Trophoblast cell (in vitro differentiated cells and primary cell): Measurements from ENCODE around the gene KDM4B.

Source experiments
- DNase-seq, 2 donors: peaks; one replicate each; pipeline ENCODE4 v3.0.0-alpha.2; 2016
- H2AFZ ChIP-seq: 2 replicates; pipeline ENCODE4 v1.6.1; 2013; ENCODE audit warnings: low read length, moderate library complexity, mild to moderate bottlenecking; ENCODE audit not compliant: insufficient read depth, poor library complexity
- H2AK5ac ChIP-seq: 2 replicates; pipeline ENCODE4 v1.6.1; 2013; ENCODE audit warnings: mild to moderate bottlenecking, low read length
- H2BK120ac ChIP-seq: 2 replicates; pipeline ENCODE4 v1.6.1; 2013; ENCODE audit warnings: low read length, mild to moderate bottlenecking, moderate library complexity; ENCODE audit not compliant: insufficient read depth, poor library complexity
- H2BK12ac ChIP-seq: 2 replicates; pipeline ENCODE4 v1.6.1; 2013; ENCODE audit warnings: mild to moderate bottlenecking, low read length, moderate library complexity
- H2BK5ac ChIP-seq: 2 replicates; pipeline ENCODE4 v1.6.1; 2013; ENCODE audit warnings: low read length, low read depth, moderate library complexity, mild to moderate bottlenecking; ENCODE audit not compliant: poor library complexity
- H3K14ac ChIP-seq: 2 replicates; pipeline ENCODE4 v1.6.1; 2013; ENCODE audit warnings: mild to moderate bottlenecking, low read length
- H3K18ac ChIP-seq: 2 replicates; pipeline ENCODE4 v1.6.1; 2013; ENCODE audit warnings: mild to moderate bottlenecking, low read length
- H3K23ac ChIP-seq: 2 replicates; pipeline ENCODE4 v1.6.1; 2013; ENCODE audit warnings: low read length
- H3K27ac ChIP-seq: 2 replicates; pipeline ENCODE4 v1.5.1; 2013; ENCODE audit warnings: low read depth, mild to moderate bottlenecking, inconsistent platforms, low read length, moderate library complexity
- H3K27me3 ChIP-seq: 2 replicates; pipeline ENCODE4 v1.6.1; 2013; ENCODE audit warnings: inconsistent platforms, mild to moderate bottlenecking, low read length, moderate library complexity; ENCODE audit not compliant: insufficient read depth
- H3K36me3 ChIP-seq, 2 experiments: 1 replicate in 1 of 2; 2 replicates in 1 of 2; pipeline ENCODE4 v1.6.1; 2013; ENCODE audit warnings: low read length in 2 of 2, mild to moderate bottlenecking in 2 of 2, moderate library complexity in 1 of 2; ENCODE audit not compliant: insufficient read depth in 2 of 2, control insufficient read depth in 1 of 2
- H3K4ac ChIP-seq: 2 replicates; pipeline ENCODE4 v1.6.1; 2013; ENCODE audit warnings: low read depth, mild to moderate bottlenecking, low read length, moderate library complexity
- H3K4me1 ChIP-seq, 2 experiments: 1 replicate in 1 of 2; 2 replicates in 1 of 2; pipeline ENCODE4 v1.6.1; 2013; ENCODE audit warnings: low read length in 2 of 2, mild to moderate bottlenecking in 2 of 2, moderate library complexity in 1 of 2; ENCODE audit not compliant: insufficient read depth in 2 of 2, control insufficient read depth in 1 of 2
- H3K4me2 ChIP-seq: 2 replicates; pipeline ENCODE4 v1.6.1; 2013; ENCODE audit warnings: inconsistent platforms, mild to moderate bottlenecking, low read length, moderate library complexity
- H3K4me3 ChIP-seq: 2 replicates; pipeline ENCODE4 v1.5.1; 2013; ENCODE audit warnings: mild to moderate bottlenecking, low read depth, low read length, inconsistent platforms
- H3K79me1 ChIP-seq: one replicate; pipeline ENCODE4 v1.6.1; 2013; ENCODE audit warnings: low read length
- H3K79me2 ChIP-seq: 2 replicates; pipeline ENCODE4 v1.6.1; 2013; ENCODE audit warnings: low read length, mild to moderate bottlenecking; ENCODE audit not compliant: control insufficient read depth, insufficient read depth, poor library complexity
- H3K9ac ChIP-seq: 2 replicates; pipeline ENCODE4 v1.6.1; 2013; ENCODE audit warnings: mild to moderate bottlenecking, low read length
- H3K9me3 ChIP-seq: 2 replicates; pipeline ENCODE4 v1.6.1; 2013; ENCODE audit warnings: low read depth, mild to moderate bottlenecking, control low read depth, inconsistent platforms, low read length; ENCODE audit not compliant: insufficient read depth
- H4K12ac ChIP-seq: 2 replicates; pipeline ENCODE4 v1.6.1; 2013; ENCODE audit warnings: low read depth, mild to moderate bottlenecking, low read length, moderate library complexity
- H4K8ac ChIP-seq: 2 replicates; pipeline ENCODE4 v1.6.1; 2013; ENCODE audit warnings: low read depth, mild to moderate bottlenecking, low read length, moderate library complexity
- H4K91ac ChIP-seq: one replicate; pipeline ENCODE4 v1.6.1; 2013; ENCODE audit warnings: low read depth, mild to moderate bottlenecking, low read length, moderate library complexity
- whole genome bisulfite sequencing: extraction: QIAGEN DNeasy Blood & Tissue Kit; methylation state at CpG from one replicate; pipeline ENCODE4 v1.1.7; 2013; ENCODE audit warnings: missing lambda C conversion rate; ENCODE audit not compliant: insufficient read length, insufficient coverage; ENCODE audit errors: extremely low coverage; 5-methylcytosine and 5-hydroxymethylcytosine counted together

Gene KDM4B

GRCh38 chr19:5035793-5036697 is 67.1 kb downstream of the KDM4B start:
- Histone ChIP-seq H2BK120ac (no peak overlapping the region), H3K4me2 (no peak overlapping the region), H2BK5ac (no peak overlapping the region), H2AFZ (no peak overlapping the region), H3K36me3 (peaks cover 68 to 76% of the 10 kb centered on the region in 2 experiments), H3K23ac (no peak overlapping the region), H3K4ac (no peak overlapping the region), H3K18ac (no peak overlapping the region), H4K91ac (no peak overlapping the region), H2BK12ac (no peak overlapping the region), H3K9me3 (peaks cover 2% of the 10 kb centered on the region), H3K14ac (no peak overlapping the region), H4K12ac (no peak overlapping the region), H3K9ac (no peak overlapping the region), H3K79me2 (peaks cover 1% of the 10 kb centered on the region), H2AK5ac (no peak overlapping the region), H3K79me1 (no peaks in the 10 kb centered on the region), H4K8ac (no peak overlapping the region), H3K4me1 (peaks cover 0 to 4% of the 10 kb centered on the region in 2 experiments), H3K27ac (no peak overlapping the region), H3K27me3 (no peaks in the 10 kb centered on the region), H3K4me3 (no peak overlapping the region)
- WGBS: no CpG with 5 or more reads among the region's 36 CpGs
- no peak for DNase-seq

- no peaks in the 10 kb centered on the region for H3K79me1 ChIP-seq
- no peak overlapping the region for H2BK12ac ChIP-seq
- H3K27me3 ChIP-seq: no peaks in the 10 kb centered on the region
- H3K4me3 ChIP-seq: no peak overlapping the region
- H3K4me2 ChIP-seq: no peak overlapping the region
- no peak overlapping the region for H2AK5ac ChIP-seq
- peak; percentile 19 to 64 for DNase-seq
- peaks cover 0 to 2% of the 10 kb centered on the region in 2 experiments for H3K4me1 ChIP-seq
- H3K9ac ChIP-seq: no peak overlapping the region
- no peak overlapping the region for H3K23ac ChIP-seq
- H4K91ac ChIP-seq: no peak overlapping the region
- H2BK5ac ChIP-seq: no peak overlapping the region
- H3K14ac ChIP-seq: no peak overlapping the region
- H3K9me3 ChIP-seq: peaks cover 2% of the 10 kb centered on the region
- no peak overlapping the region for H4K8ac ChIP-seq
- no peak overlapping the region for H3K27ac ChIP-seq
- H3K79me2 ChIP-seq: peaks cover 1% of the 10 kb centered on the region
- H3K36me3 ChIP-seq: peaks cover 77 to 85% of the 10 kb centered on the region in 2 experiments
- no peak overlapping the region for H4K12ac ChIP-seq
- no peak overlapping the region for H2AFZ ChIP-seq
- H2BK120ac ChIP-seq: no peak overlapping the region
- H3K18ac ChIP-seq: no peak overlapping the region
- WGBS: no CpG with 5 or more reads among the region's 36 CpGs
- H3K4ac ChIP-seq: no peak overlapping the region
Measured at GRCh38 chr19:5036698-5037563, 68.0 kb downstream of the KDM4B start.

GRCh38 chr19:5037936-5038335 is 69.0 kb downstream of the KDM4B start:
- Histone ChIP-seq H3K27ac (no peak overlapping the region), H4K12ac (no peak overlapping the region), H2BK5ac (no peak overlapping the region), H4K91ac (no peak overlapping the region), H2BK12ac (no peak overlapping the region), H3K27me3 (no peaks in the 10 kb centered on the region), H3K4ac (no peak overlapping the region), H3K9me3 (peaks cover 2% of the 10 kb centered on the region), H3K18ac (no peak overlapping the region), H2AFZ (no peak overlapping the region), H3K79me1 (no peaks in the 10 kb centered on the region), H2AK5ac (no peak overlapping the region), H2BK120ac (no peak overlapping the region), H3K36me3 (peaks cover 78 to 82% of the 10 kb centered on the region in 2 experiments), H3K4me1 (peaks cover 0 to 2% of the 10 kb centered on the region in 2 experiments), H3K14ac (no peak overlapping the region), H3K4me2 (no peak overlapping the region), H3K4me3 (no peak overlapping the region), H3K9ac (no peak overlapping the region), H3K79me2 (no peaks in the 10 kb centered on the region), H3K23ac (no peak overlapping the region), H4K8ac (no peak overlapping the region)
- no peak for DNase-seq
- WGBS: no CpG with 5 or more reads among the region's 17 CpGs

- Histone ChIP-seq H3K27me3 (no peaks in the 10 kb centered on the region), H2AK5ac (no peak overlapping the region), H3K4me3 (no peak overlapping the region), H3K4me2 (no peak overlapping the region), H4K8ac (no peak overlapping the region), H3K4ac (no peak overlapping the region), H4K12ac (no peak overlapping the region), H3K18ac (no peak overlapping the region), H3K23ac (no peak overlapping the region), H3K14ac (no peak overlapping the region), H3K4me1 (peaks cover 0 to 2% of the 10 kb centered on the region in 2 experiments), H3K9ac (no peak overlapping the region), H3K79me1 (no peaks in the 10 kb centered on the region), H2BK5ac (no peak overlapping the region), H2BK120ac (no peak overlapping the region), H2AFZ (no peak overlapping the region), H2BK12ac (no peak overlapping the region), H3K79me2 (no peaks in the 10 kb centered on the region), H3K9me3 (peaks cover 2% of the 10 kb centered on the region), H3K36me3 (peaks cover 76 to 82% of the 10 kb centered on the region in 2 experiments), H4K91ac (no peak overlapping the region), H3K27ac (no peak overlapping the region)
- DNase-seq: peak in 1 of 2 donors; percentile 60
- WGBS: no CpG with 5 or more reads among the region's 14 CpGs
Measured at GRCh38 chr19:5038631-5039271, 69.8 kb downstream of the KDM4B start.
